Breast epithelium (tissue), 3 donors: ENCODE measurements around the gene SCGN.

Experiments used
- POLR2AphosphoS5 ChIP-seq, 3 donors: sonication (generic); formaldehyde crosslinking; IDR thresholded peaks; one replicate each; pipeline ENCODE4 v1.6.1; 2017; ENCODE audit warnings: antibody characterized with exemption in 3 of 3
- TF ChIP-seq, protein P1 (sequence below), 3 donors: fragments of 450-650 bp; IDR thresholded peaks; one replicate each; pipeline ENCODE4 v1.5.1; 2016 to 2017; ENCODE audit warnings: antibody characterized with exemption in 3 of 3, mild to moderate bottlenecking in 3 of 3, moderate library complexity in 3 of 3

DNA sequence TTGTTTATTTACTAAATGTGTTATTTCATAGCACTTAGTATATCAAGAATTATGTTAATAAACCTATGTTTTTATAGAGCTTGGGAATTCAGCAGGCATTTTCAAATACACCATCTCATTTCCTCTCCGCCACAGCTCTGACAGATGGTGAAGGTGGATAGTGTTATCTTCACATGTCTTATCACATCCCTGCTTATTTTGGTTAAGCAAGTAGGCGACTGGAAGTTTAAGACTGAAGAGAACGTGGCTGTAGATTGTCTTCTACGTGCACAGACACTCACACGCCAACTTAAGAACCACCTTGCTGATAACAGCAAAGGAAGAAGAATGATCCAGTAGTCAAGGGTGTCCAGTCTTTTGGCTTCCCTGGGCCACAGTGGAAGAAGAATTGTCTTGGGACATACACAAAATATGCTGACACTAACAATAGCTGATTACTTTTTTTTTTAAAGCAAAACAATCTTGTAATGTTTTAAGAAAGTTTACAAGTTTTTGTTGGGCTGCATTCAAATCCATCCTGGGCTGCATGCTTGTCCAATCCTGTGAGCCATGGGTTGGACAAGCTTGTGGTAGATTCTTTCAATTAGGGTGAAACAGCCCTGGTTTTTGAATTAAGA lies 43.3 kb upstream of the SCGN start:
- TF ChIP-seq, protein P1, sequence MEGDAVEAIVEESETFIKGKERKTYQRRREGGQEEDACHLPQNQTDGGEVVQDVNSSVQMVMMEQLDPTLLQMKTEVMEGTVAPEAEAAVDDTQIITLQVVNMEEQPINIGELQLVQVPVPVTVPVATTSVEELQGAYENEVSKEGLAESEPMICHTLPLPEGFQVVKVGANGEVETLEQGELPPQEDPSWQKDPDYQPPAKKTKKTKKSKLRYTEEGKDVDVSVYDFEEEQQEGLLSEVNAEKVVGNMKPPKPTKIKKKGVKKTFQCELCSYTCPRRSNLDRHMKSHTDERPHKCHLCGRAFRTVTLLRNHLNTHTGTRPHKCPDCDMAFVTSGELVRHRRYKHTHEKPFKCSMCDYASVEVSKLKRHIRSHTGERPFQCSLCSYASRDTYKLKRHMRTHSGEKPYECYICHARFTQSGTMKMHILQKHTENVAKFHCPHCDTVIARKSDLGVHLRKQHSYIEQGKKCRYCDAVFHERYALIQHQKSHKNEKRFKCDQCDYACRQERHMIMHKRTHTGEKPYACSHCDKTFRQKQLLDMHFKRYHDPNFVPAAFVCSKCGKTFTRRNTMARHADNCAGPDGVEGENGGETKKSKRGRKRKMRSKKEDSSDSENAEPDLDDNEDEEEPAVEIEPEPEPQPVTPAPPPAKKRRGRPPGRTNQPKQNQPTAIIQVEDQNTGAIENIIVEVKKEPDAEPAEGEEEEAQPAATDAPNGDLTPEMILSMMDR (IDR thresholded peaks at IDR 0.05) = no peak
- TF ChIP-seq POLR2AphosphoS5 (IDR thresholded peaks at IDR 0.05) = no peak
